Stimulated activated CD4-positive, alpha-beta T cell treated with anti-CD3 and anti-CD28 coated beads, Interleukin-1b, Interleukin-23, amount 100 ng/mL, for 24 hours (primary cell): ENCODE data around the gene COLEC11.
"Not testable (repeated sequence)": the region's sequence is repeated elsewhere in the genome, so short reads cannot be mapped to it uniquely, and the experiment has no call there.

Experiments used
- DNase-seq, 4 experiments: peaks; one replicate each; pipeline ENCODE4 v3.0.0-alpha.2; 2020; ENCODE audit warnings: low read depth in 4 of 4, low spot score in 1 of 4

The COLEC11 gene

DNA sequence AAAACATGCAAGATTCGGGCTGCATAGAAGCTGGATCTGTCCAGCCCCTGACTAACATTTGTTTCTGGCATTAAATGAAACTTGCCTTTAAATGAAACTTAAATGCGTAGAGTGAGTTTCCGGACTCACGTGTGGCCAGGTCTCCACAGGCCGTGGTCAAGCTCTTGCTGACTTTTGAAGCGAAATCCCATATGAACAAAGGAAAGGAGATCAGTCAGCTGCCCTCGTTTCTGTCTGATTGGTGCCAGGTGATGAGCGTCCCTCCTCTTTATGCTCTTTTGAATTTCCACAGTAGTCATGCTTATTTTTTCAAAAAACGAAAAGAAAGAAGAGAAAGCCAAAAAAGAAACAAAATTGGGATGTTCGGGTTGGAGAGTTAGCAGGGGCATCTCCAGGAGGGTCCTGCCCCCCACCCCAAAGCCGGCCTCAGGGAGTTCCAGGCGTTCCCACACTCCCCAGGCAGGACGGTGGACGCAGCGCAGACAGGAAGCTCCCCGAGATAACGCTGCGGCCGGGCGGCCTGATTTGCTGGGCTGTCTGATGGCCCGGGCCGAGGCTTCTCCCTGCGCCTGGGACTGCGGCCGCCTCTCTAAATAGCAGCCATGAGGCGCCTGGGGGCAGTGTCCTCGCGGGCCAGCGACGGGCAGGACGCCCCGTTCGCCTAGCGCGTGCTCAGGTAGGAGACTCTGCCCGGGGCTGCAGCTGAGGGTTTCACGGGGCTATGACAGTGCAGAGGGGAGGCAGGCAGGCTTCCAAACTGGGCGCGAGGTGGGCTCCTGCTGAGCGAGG lies at the start of gene COLEC11:
Gene COLEC11, plus strand, starts transcription at position 620 of the 789 bp plus-strand sequence. CDS start 9,229 bp downstream, outside the sequence.
- DNase-seq: no peak

DNA sequence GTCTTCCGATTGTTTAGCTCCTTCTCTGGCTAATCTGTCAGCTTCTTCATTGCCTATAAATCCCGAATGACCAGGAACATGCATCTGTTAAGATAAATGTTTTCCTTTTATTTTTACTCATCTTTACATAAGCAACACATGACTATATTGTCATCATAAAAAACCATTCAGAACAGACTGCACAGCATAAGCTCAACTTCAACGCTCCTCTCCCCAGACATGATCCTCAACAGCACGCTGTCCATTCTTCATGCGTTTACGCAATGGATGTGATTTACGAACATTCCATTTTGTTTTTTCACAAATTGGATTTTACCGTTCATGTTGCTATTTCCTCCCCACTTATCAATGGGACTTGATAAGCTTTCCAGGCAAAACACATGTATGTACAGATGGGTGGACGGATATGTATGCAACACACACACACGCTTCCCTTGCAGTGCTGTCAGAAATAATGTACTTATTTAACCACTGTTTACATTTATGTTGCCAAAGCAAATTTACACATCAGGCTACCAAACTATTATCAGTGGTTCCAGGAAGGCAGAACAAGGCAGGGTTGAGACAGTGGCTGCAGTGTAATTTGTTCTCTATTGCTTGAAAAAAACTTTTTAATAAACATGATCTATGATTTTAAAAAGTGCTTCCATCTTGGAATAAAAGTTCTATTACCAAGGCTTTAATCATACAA lies 49.0 kb upstream of the COLEC11 start:
- no peak for DNase-seq

GRCh38 chr2:3547915-3548314 lies 47.0 kb upstream of the COLEC11 start:
- DNase-seq: no peak

DNA sequence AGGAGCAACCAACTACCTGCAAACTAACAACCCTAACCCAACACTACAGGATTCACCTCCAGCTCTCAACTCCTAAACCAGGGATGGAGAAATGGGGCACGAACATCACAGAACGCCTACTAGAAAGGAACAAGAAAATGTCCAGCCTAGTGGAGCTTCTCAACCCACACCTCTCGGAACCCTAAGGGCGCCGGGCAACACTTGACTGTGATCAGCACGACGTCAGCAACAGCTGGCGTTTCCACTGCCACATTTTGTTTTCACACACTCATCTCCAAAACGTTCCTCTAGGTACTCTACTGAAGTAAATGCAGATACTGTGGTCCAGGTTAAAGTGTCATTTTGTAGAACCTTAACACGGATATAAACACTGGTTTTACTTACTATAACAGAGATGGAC lies 41.0 kb upstream of the COLEC11 start:
- no peak for DNase-seq

- no peak for DNase-seq
Measured at GRCh38 chr2:3557639-3558204, 37.2 kb upstream of the COLEC11 start.

- DNase-seq: peak; percentile 97 to 99 (median 98)
Measured at GRCh38 chr2:3558205-3559014, 36.5 kb upstream of the COLEC11 start, which contains the start of gene RNASEH1. Gene RNASEH1, minus strand, starts transcription at chr2:3558333. Its CDS starts 73 bp downstream, at chr2:3558260.

- no peak for DNase-seq
Measured at GRCh38 chr2:3563521-3563976, 31.4 kb upstream of the COLEC11 start.

- no peak for DNase-seq
Measured at GRCh38 chr2:3565117-3565516, 29.8 kb upstream of the COLEC11 start.

DNA sequence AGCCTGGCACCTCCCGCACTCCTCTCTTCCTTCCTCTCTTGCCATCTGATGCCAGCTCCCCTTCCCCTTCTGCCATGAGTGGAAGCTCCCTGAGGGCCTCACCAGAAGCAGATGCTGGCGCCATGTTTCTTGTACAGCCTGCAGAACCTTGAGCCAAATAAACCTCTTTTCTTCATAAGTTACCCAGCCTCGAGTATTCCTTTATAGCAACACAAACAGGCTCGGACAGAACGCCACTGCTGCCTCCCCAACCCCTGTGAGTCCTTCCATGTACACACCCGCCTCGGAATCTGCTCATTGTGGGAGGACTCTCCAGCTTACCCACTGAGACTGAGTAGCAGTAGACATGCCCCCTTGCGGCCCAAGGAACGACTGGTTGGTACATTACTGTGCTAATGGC lies 28.1 kb upstream of the COLEC11 start:
- no peak for DNase-seq

DNA sequence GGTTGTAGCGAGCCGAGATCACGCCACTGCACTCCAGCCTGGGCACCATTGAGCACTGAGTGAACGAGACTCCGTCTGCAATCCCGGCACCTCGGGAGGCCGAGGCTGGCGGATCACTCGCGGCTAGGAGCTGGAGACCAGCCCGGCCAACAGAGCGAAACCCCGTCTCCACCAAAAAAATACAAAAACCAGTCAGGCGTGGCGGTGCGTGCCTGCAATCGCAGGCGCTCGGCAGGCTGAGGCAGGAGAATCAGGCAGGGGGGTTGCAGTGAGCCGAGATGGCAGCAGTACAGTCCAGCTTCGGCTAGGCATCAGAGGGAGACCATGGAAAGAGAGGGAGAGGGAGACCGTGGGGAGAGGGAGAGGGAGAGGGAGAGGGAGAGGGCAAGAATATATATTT lies 25.3 kb upstream of the COLEC11 start:
- not testable (repeated sequence) for DNase-seq

- DNase-seq: no peak
Measured at GRCh38 chr2:3571284-3571683, 23.6 kb upstream of the COLEC11 start.

- no peak for DNase-seq
Measured at GRCh38 chr2:3572620-3573019, 22.3 kb upstream of the COLEC11 start.

GRCh38 chr2:3574155-3574554 lies 20.8 kb upstream of the COLEC11 start:
- no peak for DNase-seq

DNA sequence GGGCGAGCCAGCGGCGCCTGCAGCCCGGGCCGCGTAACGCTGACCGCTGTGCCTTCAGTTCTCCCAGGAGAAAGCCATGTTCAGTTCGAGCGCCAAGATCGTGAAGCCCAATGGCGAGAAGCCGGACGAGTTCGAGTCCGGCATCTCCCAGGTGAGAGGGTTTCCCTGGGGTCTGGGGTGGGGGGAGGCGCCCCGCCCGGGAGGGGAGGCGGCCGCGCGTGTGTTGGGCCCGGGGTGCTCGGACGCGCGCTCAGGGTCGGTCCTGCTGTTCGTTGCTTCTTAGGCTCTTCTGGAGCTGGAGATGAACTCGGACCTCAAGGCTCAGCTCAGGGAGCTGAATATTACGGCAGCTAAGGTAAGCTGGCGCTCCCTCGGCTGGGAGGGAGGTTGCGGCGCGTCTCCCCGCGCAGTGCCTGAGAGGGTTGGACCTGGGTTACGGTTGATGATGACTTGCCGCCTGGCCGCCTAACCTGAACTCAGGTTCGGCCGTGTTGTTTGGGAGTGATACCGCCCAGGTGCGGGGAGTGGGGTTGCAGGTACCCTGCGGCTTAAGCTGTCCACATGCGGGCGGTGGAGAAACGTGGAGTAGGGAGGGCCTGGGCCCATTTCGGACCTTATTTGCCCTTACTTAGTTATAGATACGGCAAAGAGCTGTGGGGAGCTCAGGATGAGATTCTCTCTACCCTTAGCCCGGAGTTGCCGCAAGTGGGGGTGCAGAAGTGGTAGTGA lies 19.2 kb upstream of the COLEC11 start:
- no peak for DNase-seq

DNA sequence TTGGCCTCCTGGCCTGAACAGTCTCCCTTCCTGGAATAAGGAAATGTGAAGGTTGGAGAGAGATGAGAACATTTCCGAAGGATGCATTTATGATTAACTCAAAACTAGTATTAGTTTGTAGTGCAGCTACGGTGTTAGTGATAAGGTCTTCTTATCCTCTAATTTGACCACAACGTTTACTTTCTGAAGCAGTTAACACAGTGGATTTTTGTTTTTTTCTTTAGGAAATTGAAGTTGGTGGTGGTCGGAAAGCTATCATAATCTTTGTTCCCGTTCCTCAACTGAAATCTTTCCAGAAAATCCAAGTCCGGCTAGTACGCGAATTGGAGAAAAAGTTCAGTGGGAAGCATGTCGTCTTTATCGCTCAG lies 18.7 kb upstream of the COLEC11 start:
- not testable (repeated sequence) for DNase-seq

GRCh38 chr2:3578987-3579386 lies 15.9 kb upstream of the COLEC11 start:
- DNase-seq: no peak

- no peak for DNase-seq
Measured at GRCh38 chr2:3580449-3580848, 14.5 kb upstream of the COLEC11 start.

DNA sequence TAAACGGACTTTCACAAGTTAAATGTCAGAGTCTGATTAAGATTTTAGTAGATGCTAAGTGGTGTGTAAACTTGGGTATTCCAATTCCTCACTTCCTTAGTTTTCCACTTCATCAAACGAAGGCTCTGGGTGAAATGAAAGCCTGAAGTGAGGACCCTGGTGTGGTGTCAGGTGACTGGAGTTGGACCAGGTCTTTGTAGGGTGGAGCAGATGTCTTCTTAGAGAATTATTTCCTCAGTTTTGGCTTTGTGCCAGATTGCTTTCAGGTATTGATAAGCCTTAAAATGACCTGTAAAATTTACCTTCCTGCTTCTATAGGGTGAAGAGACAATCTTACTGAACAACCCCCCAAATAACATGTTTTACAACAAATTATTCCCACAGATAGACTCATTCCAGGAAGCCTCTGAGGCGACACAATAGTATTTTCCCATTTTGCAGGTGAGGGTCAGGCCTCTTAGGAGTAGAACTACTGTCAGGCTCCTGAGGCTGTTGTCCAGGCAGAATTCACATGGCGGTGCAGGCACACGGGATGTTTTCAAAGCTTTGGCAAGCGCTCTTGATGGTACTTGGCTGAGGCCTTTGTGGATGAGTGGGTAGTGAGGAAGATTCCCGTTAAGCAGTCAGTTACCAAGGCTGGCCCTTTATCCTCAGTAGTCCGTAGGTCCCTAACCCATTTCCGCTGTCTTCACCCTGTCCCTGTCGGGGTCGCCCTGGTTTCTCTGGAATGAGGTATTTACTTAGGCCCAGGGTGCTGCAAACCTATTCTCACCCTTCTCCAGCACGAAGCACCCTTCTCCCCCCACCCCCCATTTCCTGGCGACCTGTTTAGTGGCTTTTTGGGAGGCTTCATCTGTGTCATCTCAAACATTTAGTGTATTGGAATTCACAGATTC lies 13.3 kb upstream of the COLEC11 start:
- DNase-seq: no peak

GRCh38 chr2:3584076-3584475 lies 10.8 kb upstream of the COLEC11 start:
- DNase-seq: no peak
